H9 (cell line): ENCODE results near the gene MORC2. TPM values are rescaled to one million over a fixed set of nuclear protein-coding genes. Genes with fewer than 3 reads are reported as not detected.
A peak's percentile ranks its signal among the peaks of the same experiment; 100 is the strongest.

Experiments
- DNase-seq: peaks from one replicate; pipeline ENCODE4 v3.0.0-alpha.2; 2017
- H2AFZ ChIP-seq: one replicate; pipeline ENCODE4 v1.6.1; 2013; ENCODE audit warnings: mild to moderate bottlenecking, low read length, control low read depth, moderate library complexity
- H2AK5ac ChIP-seq: 2 replicates; pipeline ENCODE4 v1.6.1; 2013; ENCODE audit warnings: low read length, control low read depth, mixed read lengths; ENCODE audit not compliant: insufficient read length
- H2BK120ac ChIP-seq: one replicate; pipeline ENCODE4 v1.6.1; 2013; ENCODE audit warnings: low read depth, mild to moderate bottlenecking, low read length, control low read depth, inconsistent platforms; ENCODE audit not compliant: poor library complexity, severe bottlenecking
- H2BK12ac ChIP-seq: 2 replicates; pipeline ENCODE4 v1.6.1; 2013; ENCODE audit warnings: low read length, control low read depth, mixed read lengths, low read depth; ENCODE audit not compliant: insufficient read length
- H2BK15ac ChIP-seq: 2 replicates; pipeline ENCODE4 v1.6.1; 2013; ENCODE audit warnings: low read depth, low read length, control low read depth
- H2BK20ac ChIP-seq: one replicate; pipeline ENCODE4 v1.6.1; 2013; ENCODE audit warnings: low read depth, mild to moderate bottlenecking, low read length, control low read depth, inconsistent platforms; ENCODE audit not compliant: poor library complexity, severe bottlenecking
- H2BK5ac ChIP-seq: 2 replicates; pipeline ENCODE4 v1.6.1; 2013; ENCODE audit warnings: low read length, control low read depth, mixed read lengths; ENCODE audit not compliant: insufficient read length
- H3K14ac ChIP-seq: 2 replicates; pipeline ENCODE4 v1.6.1; 2013; ENCODE audit warnings: low read length, control low read depth; ENCODE audit not compliant: insufficient read depth
- H3K18ac ChIP-seq: 2 replicates; pipeline ENCODE4 v1.6.1; 2013; ENCODE audit warnings: low read depth, mild to moderate bottlenecking, mixed read lengths, low read length, control low read depth; ENCODE audit not compliant: insufficient read length
- H3K23ac ChIP-seq: 2 replicates; pipeline ENCODE4 v1.6.1; 2013; ENCODE audit warnings: low read length, control low read depth, mixed read lengths, low read depth; ENCODE audit not compliant: insufficient read length
- H3K23me2 ChIP-seq: 2 replicates; pipeline ENCODE4 v1.6.1; 2013; ENCODE audit warnings: low read depth, mild to moderate bottlenecking, mixed read lengths, low read length, control low read depth; ENCODE audit not compliant: insufficient read length, poor library complexity, severe bottlenecking
- H3K27ac ChIP-seq: 2 replicates; pipeline ENCODE4 v1.5.1; 2013; ENCODE audit warnings: low read length, control low read depth, mixed read lengths, low read depth; ENCODE audit not compliant: insufficient read length
- H3K27me3 ChIP-seq: 2 replicates; pipeline ENCODE4 v1.6.1; 2013; ENCODE audit warnings: low read length, control low read depth, inconsistent platforms; ENCODE audit not compliant: insufficient read depth
- H3K4ac ChIP-seq: 2 replicates; pipeline ENCODE4 v1.6.1; 2013; ENCODE audit warnings: low read depth, mild to moderate bottlenecking, control low read depth, inconsistent platforms, low read length, moderate library complexity
- H3K4me1 ChIP-seq: 2 replicates; pipeline ENCODE4 v1.6.1; 2013; ENCODE audit warnings: low read length, control low read depth, inconsistent platforms; ENCODE audit not compliant: insufficient read depth
- H3K4me2 ChIP-seq: 2 replicates; pipeline ENCODE4 v1.6.1; 2013; ENCODE audit warnings: low read length, control low read depth, mixed read lengths; ENCODE audit not compliant: insufficient read length, insufficient read depth
- H3K56ac ChIP-seq: 2 replicates; pipeline ENCODE4 v1.6.1; 2013; ENCODE audit warnings: low read depth, mild to moderate bottlenecking, mixed read lengths, low read length, control low read depth; ENCODE audit not compliant: insufficient read length
- H3K79me1 ChIP-seq: 2 replicates; pipeline ENCODE4 v1.6.1; 2013; ENCODE audit warnings: low read depth, mild to moderate bottlenecking, moderate library complexity, low read length, control low read depth, inconsistent platforms; ENCODE audit not compliant: insufficient read depth, poor library complexity, severe bottlenecking
- H3K79me2 ChIP-seq: 2 replicates; pipeline ENCODE4 v1.6.1; 2013; ENCODE audit warnings: low read length, control low read depth, inconsistent platforms; ENCODE audit not compliant: insufficient read depth
- H3K9ac ChIP-seq: 2 replicates; pipeline ENCODE4 v1.6.1; 2013; ENCODE audit warnings: low read length, control low read depth, mixed read lengths; ENCODE audit not compliant: insufficient read length; ENCODE audit errors: extremely low read depth
- H3K9me3 ChIP-seq: one replicate; pipeline ENCODE4 v1.6.1; 2013; ENCODE audit warnings: low read depth, low read length, inconsistent platforms; ENCODE audit not compliant: control insufficient read depth
- H3T11ph ChIP-seq: one replicate; pipeline ENCODE4 v1.6.1; 2013; ENCODE audit warnings: mild to moderate bottlenecking, low read length, control low read depth, inconsistent platforms
- H4K20me1 ChIP-seq: one replicate; pipeline ENCODE4 v1.6.1; 2013; ENCODE audit not compliant: control insufficient read depth, insufficient read length, insufficient read depth
- H4K5ac ChIP-seq: 2 replicates; pipeline ENCODE4 v1.6.1; 2013; ENCODE audit warnings: low read depth, mild to moderate bottlenecking, mixed read lengths, low read length, control low read depth; ENCODE audit not compliant: insufficient read length
- H4K8ac ChIP-seq: replicated peaks from 2 replicates; pipeline ENCODE4 v1.6.1; 2013; ENCODE audit warnings: low read length, control low read depth, mixed read lengths, low read depth; ENCODE audit not compliant: insufficient read length
- H4K91ac ChIP-seq: 2 replicates; pipeline ENCODE4 v1.6.1; 2013; ENCODE audit warnings: low read depth, mild to moderate bottlenecking, moderate library complexity, mixed read lengths, low read length, control low read depth; ENCODE audit not compliant: insufficient read length
- H3K27ac Mint-ChIP-seq, 3 experiments: 2 replicates in 2 of 3; 3 replicates in 1 of 3; pipeline ENCODE4 v1.8.0; 2020 to 2021; ENCODE audit warnings: mixed read lengths in 3 of 3, mild to moderate bottlenecking in 1 of 3, moderate library complexity in 1 of 3
- H3K27me3 Mint-ChIP-seq: 2 replicates; pipeline ENCODE4 v1.8.0; 2021; ENCODE audit warnings: low read depth, mild to moderate bottlenecking, moderate library complexity, mixed read lengths
- H3K36me3 Mint-ChIP-seq, 3 experiments: 2 replicates in 2 of 3; 3 replicates in 1 of 3; pipeline ENCODE4 v1.8.0; 2020 to 2021; ENCODE audit warnings: low read depth in 3 of 3, mixed read lengths in 3 of 3; ENCODE audit not compliant: insufficient read depth in 1 of 3
- H3K4me1 Mint-ChIP-seq, 2 experiments: 2 replicates each; pipeline ENCODE4 v1.8.0; 2020; ENCODE audit warnings: mixed read lengths in 2 of 2
- H3K4me3 Mint-ChIP-seq, 2 experiments: 2 replicates in 1 of 2; 3 replicates in 1 of 2; pipeline ENCODE4 v1.8.0; 2020 to 2021; ENCODE audit warnings: mild to moderate bottlenecking in 2 of 2, mixed read lengths in 2 of 2, moderate library complexity in 1 of 2
- H3K9me3 Mint-ChIP-seq, 2 experiments: 2 replicates in 1 of 2; 3 replicates in 1 of 2; pipeline ENCODE4 v1.8.0; 2020; ENCODE audit warnings: mild to moderate bottlenecking in 2 of 2, mixed read lengths in 2 of 2, moderate library complexity in 1 of 2
- CTCF ChIP-seq: fragments of 200-600 bp; sonication (generic); conservative IDR thresholded peaks from 3 replicates; pipeline ENCODE4 v1.8.0; 2021; ENCODE audit warnings: antibody characterized with exemption, mild to moderate bottlenecking
- WGBS: extraction: QIAGEN DNeasy Blood & Tissue Kit; methylation state at CpG from one replicate; pipeline ENCODE4 v1.1.7; 2013; ENCODE audit warnings: missing lambda C conversion rate, low lambda C conversion rate, mixed read lengths; ENCODE audit not compliant: insufficient read length; ENCODE audit errors: extremely low coverage; 5-methylcytosine and 5-hydroxymethylcytosine counted together
- total RNA-seq: library from RNA; stranded (reverse); gene quantifications from 2 replicates; pipeline ENCODE4 v1.2.1, GENCODE V29; 2021

Gene MORC2
- total RNA-seq, 1 experiment from 2014 or later, result 37.4 TPM

DNA sequence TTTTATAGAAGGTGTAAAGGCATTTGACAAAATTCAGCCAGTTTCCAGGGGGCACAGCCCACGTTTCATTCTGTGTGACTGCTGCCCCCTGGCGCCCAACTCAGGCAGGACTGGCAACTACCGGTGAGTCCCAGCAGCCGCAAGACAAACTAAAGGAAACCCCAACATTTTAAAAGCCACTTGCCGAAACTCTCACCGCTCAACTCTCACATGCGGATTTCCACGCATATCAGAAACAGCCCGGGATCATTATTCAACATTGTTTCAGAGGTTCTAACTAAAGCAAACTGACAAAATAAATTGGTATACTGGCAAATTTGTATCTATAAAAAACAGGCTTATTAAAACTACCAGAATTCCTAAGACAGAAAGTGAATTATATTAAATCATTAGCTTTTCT, 48.2 kb downstream of the MORC2 start:
- Histone ChIP-seq H3K9ac (no peak overlapping the region), H3K9me3 (no peaks in the 10 kb centered on the region), H2AFZ (no peak overlapping the region), H4K8ac (no peak overlapping the region), H3K23ac (no peak overlapping the region), H3T11ph (no peak overlapping the region), H3K79me2 (no peaks in the 10 kb centered on the region), H2AK5ac (no peak overlapping the region), H4K20me1 (no peaks in the 10 kb centered on the region), H4K5ac (no peak overlapping the region), H3K4me2 (no peak overlapping the region), H3K56ac (no peak overlapping the region), H2BK15ac (no peak overlapping the region), H3K79me1 (no peaks in the 10 kb centered on the region), H3K27me3 (no peaks in the 10 kb centered on the region), H3K18ac (no peak overlapping the region), H2BK20ac (no peak overlapping the region), H3K4ac (no peak overlapping the region), H4K91ac (no peak overlapping the region), H3K23me2 (no peaks in the 10 kb centered on the region), H3K14ac (no peak overlapping the region), H3K4me1 (no peaks in the 10 kb centered on the region), H2BK12ac (no peak overlapping the region), H2BK120ac (no peak overlapping the region), H2BK5ac (no peak overlapping the region), H3K27ac (no peak overlapping the region)
- H3K4me3 Mint-ChIP-seq, result no peak overlapping the region
- H3K36me3 Mint-ChIP-seq, result peaks cover 13 to 27% (median 24%) of the 10 kb centered on the region in 3 experiments
- H3K27ac Mint-ChIP-seq, result no peak overlapping the region
- peaks cover 0 to 2% of the 10 kb centered on the region in 2 experiments; a peak in 1 of 4 replicates for H3K4me1 Mint-ChIP-seq
- no CpG with 5 or more reads among the region's 9 CpGs for WGBS
- H3K9me3 Mint-ChIP-seq, result peaks cover 4 to 7% of the 10 kb centered on the region in 2 experiments; a peak in 4 of 5 replicates
- DNase-seq, result peak; percentile 75
- H3K27me3 Mint-ChIP-seq, result no peaks in the 10 kb centered on the region; the same call in 1 of the 2 replicates
- peak; percentile 96 for TF ChIP-seq CTCF
